MG63 (cell line): ENCODE data around the gene ANKS6. TPM values are rescaled to one million over a fixed set of nuclear protein-coding genes. Genes with fewer than 3 reads are reported as not detected.
"Not testable (repeated sequence)": the region's sequence is repeated elsewhere in the genome, so short reads cannot be mapped to it uniquely, and the experiment has no call there.

ENCODE experiments used
- DNase-seq: peaks from one replicate; pipeline ENCODE4 v3.0.0-alpha.2; 2020
- H3K27me3 ChIP-seq: fragments of 250-450 bp; sonication (Bioruptor Pico); 2 replicates; pipeline ENCODE4 v1.5.1; 2020; ENCODE audit warnings: mild to moderate bottlenecking, moderate library complexity
- H3K36me3 ChIP-seq: fragments of 250-450 bp; sonication (Bioruptor Pico); 2 replicates; pipeline ENCODE4 v1.5.1; 2020; ENCODE audit warnings: mild to moderate bottlenecking, moderate library complexity
- H3K4me3 ChIP-seq: fragments of 250-450 bp; sonication (Bioruptor Pico); 2 replicates; pipeline ENCODE4 v1.5.1; 2020; ENCODE audit warnings: mild to moderate bottlenecking, moderate library complexity
- H3K9me3 ChIP-seq: fragments of 250-450 bp; sonication (Bioruptor Pico); 2 replicates; pipeline ENCODE4 v1.5.1; 2020; ENCODE audit warnings: mild to moderate bottlenecking, moderate library complexity
- total RNA-seq: library from RNA; depleted of rRNA; stranded (reverse); fragments of >200 nt; shearing (Covaris generic); gene quantifications from 2 replicates; pipeline ENCODE4 v1.2.3, GENCODE V29; 2014; ENCODE audit warnings: low replicate concordance; rRNA removed

The ANKS6 gene
- total RNA-seq, 1 experiment from 2014 or later, result 29.1 TPM

GRCh38 chr9:98684816-98685215 is 111.5 kb downstream of the ANKS6 start:
- not testable (repeated sequence) for H3K4me3 ChIP-seq, H3K27me3 ChIP-seq, DNase-seq, H3K36me3 ChIP-seq, H3K9me3 ChIP-seq

Other genes with a start within 250 kb of the ANKS6 start
- 3.8 and 5.8 TPM in 2 replicates for gene GABBR2, start 87.6 kb downstream of the ANKS6 start, total RNA-seq
- 0.22 and 0.99 TPM in 2 replicates for gene GALNT12, start 11.1 kb upstream of the ANKS6 start, total RNA-seq
- 0.62 and 1.2 TPM in 2 replicates for gene COL15A1, start 147.4 kb upstream of the ANKS6 start, total RNA-seq